GM23248 (cell line): Measurements from ENCODE around the gene AGRN. TPM values are rescaled to one million over a fixed set of nuclear protein-coding genes. Genes with fewer than 3 reads are reported as not detected.
"Not testable (repeated sequence)": the region's sequence is repeated elsewhere in the genome, so short reads cannot be mapped to it uniquely, and the experiment has no call there.

Experiments
- DNase-seq: peaks from one replicate; pipeline ENCODE4 v3.0.0-alpha.2; 2015
- H2AFZ ChIP-seq: fragments of 200-600 bp; sonication (generic); 2 replicates; pipeline ENCODE4 v1.6.1; 2016; ENCODE audit warnings: antibody characterized with exemption
- H3F3A ChIP-seq: fragments of 200-600 bp; sonication (generic); 2 replicates; pipeline ENCODE4 v1.6.1; 2016; ENCODE audit warnings: mild to moderate bottlenecking, antibody characterized with exemption, mixed run types; ENCODE audit not compliant: insufficient read depth
- H3K27ac ChIP-seq: fragments of 200-600 bp; sonication (generic); 2 replicates; pipeline ENCODE4 v1.5.1; 2016; ENCODE audit warnings: mild to moderate bottlenecking
- H3K27me3 ChIP-seq: fragments of 200-600 bp; sonication (generic); replicated peaks from 2 replicates; pipeline ENCODE4 v1.6.1; 2016; ENCODE audit warnings: mild to moderate bottlenecking; ENCODE audit not compliant: insufficient read depth
- H3K36me3 ChIP-seq: fragments of 200-600 bp; sonication (generic); 2 replicates; pipeline ENCODE4 v1.6.1; 2016; ENCODE audit warnings: low read depth, mild to moderate bottlenecking
- H3K4me1 ChIP-seq: fragments of 200-600 bp; sonication (generic); 2 replicates; pipeline ENCODE4 v1.6.1; 2016; ENCODE audit warnings: mild to moderate bottlenecking; ENCODE audit not compliant: insufficient read depth
- H3K4me2 ChIP-seq: fragments of 200-600 bp; sonication (generic); one replicate; pipeline ENCODE4 v1.6.1; 2016; ENCODE audit warnings: mild to moderate bottlenecking; ENCODE audit not compliant: unreplicated experiment
- H3K4me3 ChIP-seq: fragments of 200-600 bp; sonication (generic); 2 replicates; pipeline ENCODE4 v1.5.1; 2016; ENCODE audit warnings: mild to moderate bottlenecking
- H3K79me2 ChIP-seq: fragments of 200-600 bp; sonication (generic); 2 replicates; pipeline ENCODE4 v1.6.1; 2016; ENCODE audit warnings: mild to moderate bottlenecking; ENCODE audit not compliant: insufficient read depth
- H3K9ac ChIP-seq: fragments of 200-600 bp; sonication (generic); 2 replicates; pipeline ENCODE4 v1.6.1; 2016; ENCODE audit warnings: mild to moderate bottlenecking
- H3K9me2 ChIP-seq: fragments of 200-600 bp; sonication (generic); 2 replicates; pipeline ENCODE4 v1.6.1; 2016; ENCODE audit warnings: mixed run types, mild to moderate bottlenecking, moderate library complexity; ENCODE audit not compliant: insufficient read depth
- H3K9me3 ChIP-seq: fragments of 200-600 bp; sonication (generic); one replicate; pipeline ENCODE4 v1.6.1; 2017; ENCODE audit warnings: low read depth
- H4K20me1 ChIP-seq: fragments of 200-600 bp; sonication (generic); 2 replicates; pipeline ENCODE4 v1.6.0; 2016; ENCODE audit not compliant: insufficient read depth
- EZH2 ChIP-seq: fragments of 200-600 bp; sonication (generic); IDR thresholded peaks from 2 replicates; pipeline ENCODE4 v1.6.1; 2018; ENCODE audit warnings: antibody characterized with exemption, mild to moderate bottlenecking; ENCODE audit not compliant: insufficient read depth, poor library complexity, severe bottlenecking
- EZH2phosphoT487 ChIP-seq: fragments of 200-600 bp; sonication (generic); IDR thresholded peaks from 2 replicates; pipeline ENCODE4 v1.6.1; 2018; ENCODE audit warnings: antibody characterized with exemption, moderate library complexity, mild to moderate bottlenecking, low read depth; ENCODE audit not compliant: insufficient read depth
- WGBS, 2 experiments: methylation state at CpG; one replicate each; pipeline ENCODE4 v1.1.6; 2015 to 2017; ENCODE audit warnings: low lambda C conversion rate in 2 of 2, low coverage in 1 of 2; ENCODE audit errors: missing lambda C conversion rate in 2 of 2; 5-methylcytosine and 5-hydroxymethylcytosine counted together
- in situ Hi-C: fragments of 300-500 bp; cut with MboI; formaldehyde crosslinking; loops from 2 replicates; pipeline ENCODE4 v1.15.0; 2020
- polyA plus RNA-seq: library from polyadenylated mRNA; unstranded; fragments of >200 nt; fragmentation: Nextera tagmentation; extraction: Ambion mirVana; gene quantifications from 2 replicates; pipeline ENCODE4 v1.2.1, GENCODE V29; 2016
- total RNA-seq: library from RNA; depleted of rRNA; stranded (reverse); fragments of >200 nt; shearing (Covaris generic); gene quantifications from 2 replicates; pipeline ENCODE4 v1.2.3, GENCODE V29; 2014

Gene AGRN
- total and polyA plus RNA-seq, 2 experiments from 2014 or later: 1.4 to 43.2 TPM

- Histone ChIP-seq H4K20me1 (no peaks in the 10 kb centered on the region), H3K4me2 (no peak overlapping the region), H3K79me2 (no peaks in the 10 kb centered on the region), H3K9me3 (no peaks in the 10 kb centered on the region), H3K4me3 (no peak overlapping the region), H3F3A (no peaks in the 10 kb centered on the region), H3K9me2 (no peaks in the 10 kb centered on the region), H3K27me3 (no peaks in the 10 kb centered on the region), H3K27ac (no peak overlapping the region), H3K9ac (no peak overlapping the region), H3K36me3 (no peaks in the 10 kb centered on the region), H3K4me1 (no peaks in the 10 kb centered on the region), H2AFZ (no peak overlapping the region)
- TF ChIP-seq EZH2: no peak
- no peak for TF ChIP-seq EZH2phosphoT487
- DNase-seq: no peak
- 78 to 79% methylated on average over 24 to 25 of the region's 28 CpGs for WGBS, 2 experiments
- in situ Hi-C loops: no loop called here
Measured at GRCh38 chr1:1072849-1073742, 53.2 kb downstream of the AGRN start.

- H3K4me1 ChIP-seq: no peaks in the 10 kb centered on the region
- H3K9me3 ChIP-seq: no peaks in the 10 kb centered on the region
- H2AFZ ChIP-seq: no peak within 1 kb of the TSS
- no peak within 1 kb of the TSS for H3K4me3 ChIP-seq
- no peaks in the 10 kb centered on the region for H4K20me1 ChIP-seq
- H3K27ac ChIP-seq: no peak within 1 kb of the TSS
- in situ Hi-C loops: no loop called here
- H3K79me2 ChIP-seq: no peaks in the 10 kb centered on the region
- no peaks in the 10 kb centered on the region for H3K27me3 ChIP-seq
- no peak for DNase-seq
- 70 to 71% methylated on average over 23 to 33 of the region's 35 CpGs for WGBS, 2 experiments
- no peak within 1 kb of the TSS for H3K9ac ChIP-seq
- H3K36me3 ChIP-seq: no peaks in the 10 kb centered on the region
- no peak for TF ChIP-seq EZH2phosphoT487
- no peak for TF ChIP-seq EZH2
- H3F3A ChIP-seq: no peaks in the 10 kb centered on the region
- no peaks in the 10 kb centered on the region for H3K9me2 ChIP-seq
- no peak within 1 kb of the TSS for H3K4me2 ChIP-seq
Measured at GRCh38 chr1:1073743-1074587, 54.0 kb downstream of the AGRN start, which contains the start of gene RNF223. Gene RNF223 (minus strand): TSS chr1:1074306. CDS start chr1:1072566, 1,740 bp downstream.

GRCh38 chr1:1074631-1075147 is 54.8 kb downstream of the AGRN start:
- H2AFZ ChIP-seq: no peak overlapping the region
- H3K36me3 ChIP-seq: no peaks in the 10 kb centered on the region
- no peaks in the 10 kb centered on the region for H4K20me1 ChIP-seq
- no peak for DNase-seq
- TF ChIP-seq EZH2phosphoT487 (no peak), EZH2 (no peak)
- H3K4me2 ChIP-seq: no peak overlapping the region
- H3K4me1 ChIP-seq: no peaks in the 10 kb centered on the region
- H3K79me2 ChIP-seq: no peaks in the 10 kb centered on the region
- H3K9me3 ChIP-seq: no peaks in the 10 kb centered on the region
- no peaks in the 10 kb centered on the region for H3F3A ChIP-seq
- WGBS, 2 experiments: 55 to 60% methylated on average over 14 of the region's 14 CpGs
- no peaks in the 10 kb centered on the region for H3K27me3 ChIP-seq
- no peak overlapping the region for H3K9ac ChIP-seq
- no peak overlapping the region for H3K4me3 ChIP-seq
- in situ Hi-C loops: no loop called here
- no peak overlapping the region for H3K27ac ChIP-seq
- no peaks in the 10 kb centered on the region for H3K9me2 ChIP-seq

GRCh38 chr1:1075148-1075935 is 55.4 kb downstream of the AGRN start:
- no peak overlapping the region for H3K27ac ChIP-seq
- DNase-seq: no peak

GRCh38 chr1:1077396-1077795 is 57.5 kb downstream of the AGRN start:
- 33% methylated on average over 5 of the region's 21 CpGs; no CpG with 5 or more reads in 1 of the 2 experiments for WGBS, 2 experiments

More at GRCh38 chr1:1075148-1075935, 55.4 kb downstream of the AGRN start:
- H3K36me3 ChIP-seq: no peaks in the 10 kb centered on the region
- no peak overlapping the region for H2AFZ ChIP-seq
- no peaks in the 10 kb centered on the region for H3K9me3 ChIP-seq
- no peaks in the 10 kb centered on the region for H3F3A ChIP-seq
- no peaks in the 10 kb centered on the region for H3K9me2 ChIP-seq
- in situ Hi-C loops: no loop called here
- TF ChIP-seq EZH2phosphoT487 (no peak), EZH2 (no peak)
- WGBS, 2 experiments: 40 to 50% methylated on average over 9 to 20 of the region's 21 CpGs
- H3K4me3 ChIP-seq: no peak overlapping the region
- no peak overlapping the region for H3K4me2 ChIP-seq
- H4K20me1 ChIP-seq: no peaks in the 10 kb centered on the region
- H3K9ac ChIP-seq: no peak overlapping the region
- no peaks in the 10 kb centered on the region for H3K4me1 ChIP-seq
- H3K27me3 ChIP-seq: no peaks in the 10 kb centered on the region
- H3K79me2 ChIP-seq: no peaks in the 10 kb centered on the region

More at GRCh38 chr1:1077396-1077795, 57.5 kb downstream of the AGRN start:
- H3K4me3 ChIP-seq, H3K27me3 ChIP-seq, H3K9me2 ChIP-seq, H3K4me1 ChIP-seq, H3K4me2 ChIP-seq, H3F3A ChIP-seq, H3K36me3 ChIP-seq, H4K20me1 ChIP-seq, in situ Hi-C loops, H3K27ac ChIP-seq, H3K9me3 ChIP-seq, H3K9ac ChIP-seq, H3K79me2 ChIP-seq, H2AFZ ChIP-seq, DNase-seq: not testable (repeated sequence)
